H9 (cell line): ENCODE data around the gene PPP1R9A. TPM values are rescaled to one million over a fixed set of nuclear protein-coding genes. Genes with fewer than 3 reads are reported as not detected.

Experiments used
- DNase-seq: peaks from one replicate; pipeline ENCODE4 v3.0.0-alpha.2; 2017
- H2AFZ ChIP-seq: one replicate; pipeline ENCODE4 v1.6.1; 2013; ENCODE audit warnings: mild to moderate bottlenecking, low read length, control low read depth, moderate library complexity
- H2AK5ac ChIP-seq: 2 replicates; pipeline ENCODE4 v1.6.1; 2013; ENCODE audit warnings: low read length, control low read depth, mixed read lengths; ENCODE audit not compliant: insufficient read length
- H2BK120ac ChIP-seq: one replicate; pipeline ENCODE4 v1.6.1; 2013; ENCODE audit warnings: low read depth, mild to moderate bottlenecking, low read length, control low read depth, inconsistent platforms; ENCODE audit not compliant: poor library complexity, severe bottlenecking
- H2BK12ac ChIP-seq: 2 replicates; pipeline ENCODE4 v1.6.1; 2013; ENCODE audit warnings: low read length, control low read depth, mixed read lengths, low read depth; ENCODE audit not compliant: insufficient read length
- H2BK15ac ChIP-seq: 2 replicates; pipeline ENCODE4 v1.6.1; 2013; ENCODE audit warnings: low read depth, low read length, control low read depth
- H2BK20ac ChIP-seq: one replicate; pipeline ENCODE4 v1.6.1; 2013; ENCODE audit warnings: low read depth, mild to moderate bottlenecking, low read length, control low read depth, inconsistent platforms; ENCODE audit not compliant: poor library complexity, severe bottlenecking
- H2BK5ac ChIP-seq: 2 replicates; pipeline ENCODE4 v1.6.1; 2013; ENCODE audit warnings: low read length, control low read depth, mixed read lengths; ENCODE audit not compliant: insufficient read length
- H3K14ac ChIP-seq: 2 replicates; pipeline ENCODE4 v1.6.1; 2013; ENCODE audit warnings: low read length, control low read depth; ENCODE audit not compliant: insufficient read depth
- H3K18ac ChIP-seq: 2 replicates; pipeline ENCODE4 v1.6.1; 2013; ENCODE audit warnings: low read depth, mild to moderate bottlenecking, mixed read lengths, low read length, control low read depth; ENCODE audit not compliant: insufficient read length
- H3K23ac ChIP-seq: 2 replicates; pipeline ENCODE4 v1.6.1; 2013; ENCODE audit warnings: low read length, control low read depth, mixed read lengths, low read depth; ENCODE audit not compliant: insufficient read length
- H3K23me2 ChIP-seq: 2 replicates; pipeline ENCODE4 v1.6.1; 2013; ENCODE audit warnings: low read depth, mild to moderate bottlenecking, mixed read lengths, low read length, control low read depth; ENCODE audit not compliant: insufficient read length, poor library complexity, severe bottlenecking
- H3K27ac ChIP-seq: 2 replicates; pipeline ENCODE4 v1.5.1; 2013; ENCODE audit warnings: low read length, control low read depth, mixed read lengths, low read depth; ENCODE audit not compliant: insufficient read length
- H3K27me3 ChIP-seq: 2 replicates; pipeline ENCODE4 v1.6.1; 2013; ENCODE audit warnings: low read length, control low read depth, inconsistent platforms; ENCODE audit not compliant: insufficient read depth
- H3K4ac ChIP-seq: 2 replicates; pipeline ENCODE4 v1.6.1; 2013; ENCODE audit warnings: low read depth, mild to moderate bottlenecking, control low read depth, inconsistent platforms, low read length, moderate library complexity
- H3K4me1 ChIP-seq: 2 replicates; pipeline ENCODE4 v1.6.1; 2013; ENCODE audit warnings: low read length, control low read depth, inconsistent platforms; ENCODE audit not compliant: insufficient read depth
- H3K4me2 ChIP-seq: 2 replicates; pipeline ENCODE4 v1.6.1; 2013; ENCODE audit warnings: low read length, control low read depth, mixed read lengths; ENCODE audit not compliant: insufficient read length, insufficient read depth
- H3K56ac ChIP-seq: 2 replicates; pipeline ENCODE4 v1.6.1; 2013; ENCODE audit warnings: low read depth, mild to moderate bottlenecking, mixed read lengths, low read length, control low read depth; ENCODE audit not compliant: insufficient read length
- H3K79me1 ChIP-seq: 2 replicates; pipeline ENCODE4 v1.6.1; 2013; ENCODE audit warnings: low read depth, mild to moderate bottlenecking, moderate library complexity, low read length, control low read depth, inconsistent platforms; ENCODE audit not compliant: insufficient read depth, poor library complexity, severe bottlenecking
- H3K79me2 ChIP-seq: 2 replicates; pipeline ENCODE4 v1.6.1; 2013; ENCODE audit warnings: low read length, control low read depth, inconsistent platforms; ENCODE audit not compliant: insufficient read depth
- H3K9ac ChIP-seq: 2 replicates; pipeline ENCODE4 v1.6.1; 2013; ENCODE audit warnings: low read length, control low read depth, mixed read lengths; ENCODE audit not compliant: insufficient read length; ENCODE audit errors: extremely low read depth
- H3K9me3 ChIP-seq: one replicate; pipeline ENCODE4 v1.6.1; 2013; ENCODE audit warnings: low read depth, low read length, inconsistent platforms; ENCODE audit not compliant: control insufficient read depth
- H3T11ph ChIP-seq: one replicate; pipeline ENCODE4 v1.6.1; 2013; ENCODE audit warnings: mild to moderate bottlenecking, low read length, control low read depth, inconsistent platforms
- H4K20me1 ChIP-seq: one replicate; pipeline ENCODE4 v1.6.1; 2013; ENCODE audit not compliant: control insufficient read depth, insufficient read length, insufficient read depth
- H4K5ac ChIP-seq: 2 replicates; pipeline ENCODE4 v1.6.1; 2013; ENCODE audit warnings: low read depth, mild to moderate bottlenecking, mixed read lengths, low read length, control low read depth; ENCODE audit not compliant: insufficient read length
- H4K8ac ChIP-seq: replicated peaks from 2 replicates; pipeline ENCODE4 v1.6.1; 2013; ENCODE audit warnings: low read length, control low read depth, mixed read lengths, low read depth; ENCODE audit not compliant: insufficient read length
- H4K91ac ChIP-seq: 2 replicates; pipeline ENCODE4 v1.6.1; 2013; ENCODE audit warnings: low read depth, mild to moderate bottlenecking, moderate library complexity, mixed read lengths, low read length, control low read depth; ENCODE audit not compliant: insufficient read length
- H3K27ac Mint-ChIP-seq, 3 experiments: 2 replicates in 2 of 3; 3 replicates in 1 of 3; pipeline ENCODE4 v1.8.0; 2020 to 2021; ENCODE audit warnings: mixed read lengths in 3 of 3, mild to moderate bottlenecking in 1 of 3, moderate library complexity in 1 of 3
- H3K27me3 Mint-ChIP-seq: 2 replicates; pipeline ENCODE4 v1.8.0; 2021; ENCODE audit warnings: low read depth, mild to moderate bottlenecking, moderate library complexity, mixed read lengths
- H3K36me3 Mint-ChIP-seq, 3 experiments: 2 replicates in 2 of 3; 3 replicates in 1 of 3; pipeline ENCODE4 v1.8.0; 2020 to 2021; ENCODE audit warnings: low read depth in 3 of 3, mixed read lengths in 3 of 3; ENCODE audit not compliant: insufficient read depth in 1 of 3
- H3K4me1 Mint-ChIP-seq, 2 experiments: 2 replicates each; pipeline ENCODE4 v1.8.0; 2020; ENCODE audit warnings: mixed read lengths in 2 of 2
- H3K4me3 Mint-ChIP-seq, 2 experiments: 2 replicates in 1 of 2; 3 replicates in 1 of 2; pipeline ENCODE4 v1.8.0; 2020 to 2021; ENCODE audit warnings: mild to moderate bottlenecking in 2 of 2, mixed read lengths in 2 of 2, moderate library complexity in 1 of 2
- H3K9me3 Mint-ChIP-seq, 2 experiments: 2 replicates in 1 of 2; 3 replicates in 1 of 2; pipeline ENCODE4 v1.8.0; 2020; ENCODE audit warnings: mild to moderate bottlenecking in 2 of 2, mixed read lengths in 2 of 2, moderate library complexity in 1 of 2
- CTCF ChIP-seq: fragments of 200-600 bp; sonication (generic); conservative IDR thresholded peaks from 3 replicates; pipeline ENCODE4 v1.8.0; 2021; ENCODE audit warnings: antibody characterized with exemption, mild to moderate bottlenecking
- WGBS: extraction: QIAGEN DNeasy Blood & Tissue Kit; methylation state at CpG from one replicate; pipeline ENCODE4 v1.1.7; 2013; ENCODE audit warnings: missing lambda C conversion rate, low lambda C conversion rate, mixed read lengths; ENCODE audit not compliant: insufficient read length; ENCODE audit errors: extremely low coverage; 5-methylcytosine and 5-hydroxymethylcytosine counted together
- total RNA-seq: library from RNA; stranded (reverse); gene quantifications from 2 replicates; pipeline ENCODE4 v1.2.1, GENCODE V29; 2021

Gene PPP1R9A
- total RNA-seq, 1 experiment from 2014 or later: 17.0 TPM

- H3K79me1 ChIP-seq: no peaks in the 10 kb centered on the region
- no peak overlapping the region for H2AK5ac ChIP-seq
- no peaks in the 10 kb centered on the region for H3K4me1 ChIP-seq
- no peaks in the 10 kb centered on the region for H3K27me3 Mint-ChIP-seq
- no peak overlapping the region for H4K8ac ChIP-seq
- no peak overlapping the region for H2BK12ac ChIP-seq
- no peak overlapping the region for H2BK120ac ChIP-seq
- no peak overlapping the region for H4K91ac ChIP-seq
- H3K23ac ChIP-seq: no peak overlapping the region
- peaks cover 4 to 6% of the 10 kb centered on the region in 2 experiments; a peak in 4 of 5 replicates for H3K9me3 Mint-ChIP-seq
- no peak overlapping the region for H3K4ac ChIP-seq
- no peak overlapping the region for H3K14ac ChIP-seq
- no peak overlapping the region for H3K9ac ChIP-seq
- WGBS: no CpG with 5 or more reads among the region's 6 CpGs
- H3K4me2 ChIP-seq: no peak overlapping the region
- H2BK5ac ChIP-seq: no peak overlapping the region
- H3K27ac ChIP-seq: no peak overlapping the region
- no peak overlapping the region for H2BK15ac ChIP-seq
- TF ChIP-seq CTCF: no peak
- no peak overlapping the region for H3T11ph ChIP-seq
- no peak overlapping the region for H3K18ac ChIP-seq
- H2BK20ac ChIP-seq: no peak overlapping the region
- H3K4me1 Mint-ChIP-seq: no peaks in the 10 kb centered on the region
- H3K27me3 ChIP-seq: no peaks in the 10 kb centered on the region
- H3K27ac Mint-ChIP-seq: no peak overlapping the region
- H3K23me2 ChIP-seq: no peaks in the 10 kb centered on the region
- H4K5ac ChIP-seq: no peak overlapping the region
- no peak overlapping the region for H2AFZ ChIP-seq
- H3K9me3 ChIP-seq: no peaks in the 10 kb centered on the region
- no peak overlapping the region for H3K56ac ChIP-seq
- H3K79me2 ChIP-seq: no peaks in the 10 kb centered on the region
- H3K36me3 Mint-ChIP-seq: peaks cover 0 to 7% (median 0%) of the 10 kb centered on the region in 3 experiments; a peak in 2 of 7 replicates
- no peak overlapping the region for H3K4me3 Mint-ChIP-seq
- no peaks in the 10 kb centered on the region for H4K20me1 ChIP-seq
- DNase-seq: no peak
These were observed 306.6 kb downstream of the PPP1R9A start for GRCh38 chr7:95213809-95214492.
